Thymus (tissue), 11 donors: ENCODE results near the gene RFX3. TPM values are rescaled to one million over a fixed set of nuclear protein-coding genes. Genes with fewer than 3 reads are reported as not detected.

Source experiments
- DNase-seq, 9 donors: peaks; one replicate each; pipeline ENCODE4 v3.0.0-alpha.2; 2013; ENCODE audit warnings: low spot score in 9 of 9, low read depth in 6 of 9, missing footprints in 1 of 9
- H3K27ac ChIP-seq, 2 donors: one replicate each; pipeline ENCODE4 v1.5.1; 2013; ENCODE audit warnings: control low read depth in 1 of 2, low read depth in 1 of 2, low read length in 1 of 2, mild to moderate bottlenecking in 1 of 2, moderate library complexity in 1 of 2
- H3K27me3 ChIP-seq, 2 donors: one replicate each; pipeline ENCODE4 v1.5.1; 2013; ENCODE audit warnings: low read length in 1 of 2; ENCODE audit not compliant: control insufficient read depth in 2 of 2, insufficient read depth in 1 of 2
- H3K36me3 ChIP-seq, 2 donors: one replicate each; pipeline ENCODE4 v1.5.1; 2013; ENCODE audit warnings: low read length in 1 of 2, mild to moderate bottlenecking in 1 of 2, moderate library complexity in 1 of 2; ENCODE audit not compliant: control insufficient read depth in 2 of 2, insufficient read depth in 2 of 2
- H3K4me1 ChIP-seq, 2 donors: one replicate each; pipeline ENCODE4 v1.5.1; 2013; ENCODE audit warnings: low read length in 2 of 2; ENCODE audit not compliant: control insufficient read depth in 2 of 2, insufficient read depth in 2 of 2
- H3K4me3 ChIP-seq, 2 donors: one replicate each; pipeline ENCODE4 v1.5.1; 2013; ENCODE audit warnings: low read length in 2 of 2, control low read depth in 1 of 2, mild to moderate bottlenecking in 1 of 2
- H3K9me3 ChIP-seq, 2 donors: one replicate each; pipeline ENCODE4 v1.5.1; 2013; ENCODE audit warnings: low read length in 1 of 2, mild to moderate bottlenecking in 1 of 2; ENCODE audit not compliant: control insufficient read depth in 2 of 2, insufficient read depth in 1 of 2
- WGBS: extraction: QIAGEN DNeasy Blood & Tissue Kit; methylation state at CpG from one replicate; pipeline ENCODE4 v1.1.7; 2013; 5-methylcytosine and 5-hydroxymethylcytosine counted together
- polyA plus RNA-seq: library from polyadenylated mRNA; stranded (reverse); fragments of 200-250 nt; gene quantifications from one replicate; pipeline ENCODE4 v1.2.3, GENCODE V29; 2013
- total RNA-seq: library from RNA; stranded (reverse); fragments of 120-200 nt; gene quantifications from one replicate; pipeline ENCODE4 v1.2.4, GENCODE V29; 2013
- donor health status: healthy.

RFX3 gene
- total and polyA plus RNA-seq, 2 donors, result 5.1 to 7.8 TPM

DNA sequence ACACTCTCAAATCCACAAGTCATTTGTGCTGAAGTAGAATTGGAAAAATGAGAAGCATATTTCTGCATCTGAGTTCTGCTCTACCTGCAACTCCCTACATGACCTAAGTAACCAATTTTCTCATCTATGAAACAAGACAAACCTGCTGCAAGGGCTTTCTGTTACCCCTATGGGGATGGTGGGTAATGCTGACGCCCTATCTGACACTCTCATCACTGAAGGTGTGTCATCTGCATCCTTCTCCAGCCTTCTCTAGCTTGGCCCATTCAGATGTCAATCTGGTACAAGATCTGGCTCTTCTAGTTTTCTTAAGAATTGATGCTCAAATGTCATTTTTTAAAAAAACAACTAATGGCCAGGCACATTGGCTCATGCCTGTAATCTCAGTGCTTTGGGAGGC lies 73.8 kb downstream of the RFX3 start:
- no peaks in the 10 kb centered on the region for H3K27me3 ChIP-seq
- DNase-seq, result no peak
- WGBS, result 100% methylated on average over 1 of the region's 1 CpG

DNA sequence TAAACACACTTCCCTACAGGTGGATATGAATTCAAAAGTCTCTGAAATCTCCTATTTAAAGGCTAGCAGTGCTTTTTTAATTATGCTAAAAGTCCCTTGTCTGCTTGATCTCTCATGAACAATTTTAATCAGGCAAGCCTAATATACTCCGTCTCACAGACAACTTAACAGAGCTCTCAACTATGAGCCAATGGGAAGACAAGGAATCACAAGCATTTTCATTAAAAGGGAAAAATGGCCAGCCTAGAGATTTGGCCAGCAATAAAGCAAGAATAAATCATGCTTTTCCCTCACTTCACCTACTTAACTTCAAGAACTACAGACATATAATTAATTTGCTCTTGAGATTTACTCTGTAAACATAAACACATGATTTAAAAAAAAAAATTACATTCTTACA lies 78.0 kb downstream of the RFX3 start:
- WGBS, result 97% methylated on average over 1 of the region's 1 CpG

More for the DNA sequence above, 73.8 kb downstream of the RFX3 start:
- Histone ChIP-seq H3K4me1 (no peaks in the 10 kb centered on the region), H3K27ac (no peak overlapping the region), H3K36me3 (no peaks in the 10 kb centered on the region), H3K9me3 (no peaks in the 10 kb centered on the region), H3K4me3 (no peak overlapping the region)

GRCh38 chr9:3447143-3447542 lies 78.7 kb downstream of the RFX3 start:
- 93% methylated on average over 1 of the region's 1 CpG for WGBS
- Histone ChIP-seq H3K36me3 (no peaks in the 10 kb centered on the region), H3K9me3 (no peaks in the 10 kb centered on the region)

More for the DNA sequence above, 78.0 kb downstream of the RFX3 start:
- no peak for DNase-seq
- Histone ChIP-seq H3K9me3 (no peaks in the 10 kb centered on the region), H3K4me3 (no peak overlapping the region), H3K4me1 (no peaks in the 10 kb centered on the region), H3K27me3 (no peaks in the 10 kb centered on the region), H3K27ac (no peak overlapping the region), H3K36me3 (no peaks in the 10 kb centered on the region)

DNA sequence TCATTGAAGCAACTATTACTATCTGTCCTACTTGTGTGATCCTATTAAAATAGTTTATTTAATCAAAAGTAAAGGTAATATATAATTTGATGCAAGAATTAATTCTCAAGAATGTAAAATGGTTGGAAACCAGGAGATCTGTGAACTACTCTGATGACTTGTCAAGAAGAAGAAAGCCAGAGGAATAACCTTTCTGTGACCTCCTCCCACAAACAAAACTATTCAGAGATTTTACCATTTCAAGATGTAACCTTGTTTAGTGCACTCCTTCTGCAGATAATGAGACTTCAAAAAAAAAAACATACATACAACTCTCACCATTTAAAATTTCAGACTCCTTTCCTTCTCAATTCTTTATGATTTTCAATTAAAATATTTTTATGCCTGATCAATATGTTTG lies 79.5 kb downstream of the RFX3 start:
- no peaks in the 10 kb centered on the region for H3K9me3 ChIP-seq
- H3K4me1 ChIP-seq, result no peaks in the 10 kb centered on the region
- no peak for DNase-seq
- H3K4me3 ChIP-seq, result no peak overlapping the region
- H3K27me3 ChIP-seq, result no peaks in the 10 kb centered on the region
- no peaks in the 10 kb centered on the region for H3K36me3 ChIP-seq
- no peak overlapping the region for H3K27ac ChIP-seq

More at GRCh38 chr9:3447143-3447542, 78.7 kb downstream of the RFX3 start:
- no peaks in the 10 kb centered on the region for H3K27me3 ChIP-seq
- no peak overlapping the region for H3K4me3 ChIP-seq
- no peak for DNase-seq
- H3K4me1 ChIP-seq, result no peaks in the 10 kb centered on the region
- no peak overlapping the region for H3K27ac ChIP-seq

DNA sequence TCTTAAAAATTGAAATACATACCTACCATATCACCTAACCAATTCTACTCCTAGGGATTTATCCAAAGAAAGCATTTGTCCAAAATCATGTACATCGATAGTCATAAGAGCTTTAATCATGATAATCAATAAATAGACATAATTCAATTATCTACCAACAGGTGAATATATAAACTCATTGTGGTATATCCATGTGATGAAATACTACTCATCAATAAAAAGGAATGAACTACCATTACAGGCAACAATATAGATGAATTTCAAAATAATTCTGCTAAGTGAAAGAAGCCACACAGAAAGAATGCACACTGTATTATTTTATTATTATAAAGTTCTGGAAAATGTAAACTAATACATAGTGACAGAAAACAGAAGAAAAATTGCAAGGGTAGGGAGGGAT lies 81.8 kb downstream of the RFX3 start:
- no peak overlapping the region for H3K27ac ChIP-seq
- no peaks in the 10 kb centered on the region for H3K36me3 ChIP-seq
- H3K27me3 ChIP-seq, result no peaks in the 10 kb centered on the region
- H3K9me3 ChIP-seq, result no peaks in the 10 kb centered on the region
- DNase-seq, result no peak
- no peaks in the 10 kb centered on the region for H3K4me1 ChIP-seq
- 99% methylated on average over 1 of the region's 1 CpG for WGBS
- H3K4me3 ChIP-seq, result no peak overlapping the region

DNA sequence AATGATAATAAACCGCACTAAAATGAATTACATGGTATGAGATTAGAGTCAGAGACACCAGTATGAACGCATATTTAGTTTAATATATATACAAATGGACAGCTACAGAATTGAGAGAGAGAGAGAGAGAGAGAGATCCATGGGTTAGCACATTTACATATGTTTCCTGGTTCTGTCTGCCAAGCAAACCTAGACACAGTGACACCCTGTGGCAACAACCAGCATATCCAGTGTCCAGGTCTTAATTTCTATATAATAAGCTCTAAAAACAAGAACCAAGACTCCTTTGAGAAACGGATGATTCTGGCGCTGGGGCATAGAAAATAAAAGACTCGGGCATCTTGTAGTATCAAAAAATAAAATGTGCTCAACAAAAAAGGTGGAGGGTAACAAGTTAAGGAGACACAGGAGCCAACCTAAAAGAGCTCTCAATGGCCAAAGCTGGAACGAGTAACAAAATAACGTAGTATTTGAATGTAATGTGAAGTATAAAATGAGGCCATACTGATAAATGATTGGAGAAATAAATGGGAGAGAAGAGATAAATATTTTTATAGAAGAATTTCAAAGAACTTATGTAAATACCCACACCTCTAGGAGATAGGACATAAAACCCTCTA lies 84.5 kb downstream of the RFX3 start:
- Histone ChIP-seq H3K36me3 (no peaks in the 10 kb centered on the region), H3K27ac (no peak overlapping the region), H3K9me3 (no peaks in the 10 kb centered on the region), H3K4me1 (no peaks in the 10 kb centered on the region), H3K27me3 (no peaks in the 10 kb centered on the region), H3K4me3 (no peak overlapping the region)
- WGBS, result 78% methylated on average over 7 of the region's 7 CpGs
- DNase-seq, result peak in 8 of 9 donors; percentile 12 to 59 (median 22)

DNA sequence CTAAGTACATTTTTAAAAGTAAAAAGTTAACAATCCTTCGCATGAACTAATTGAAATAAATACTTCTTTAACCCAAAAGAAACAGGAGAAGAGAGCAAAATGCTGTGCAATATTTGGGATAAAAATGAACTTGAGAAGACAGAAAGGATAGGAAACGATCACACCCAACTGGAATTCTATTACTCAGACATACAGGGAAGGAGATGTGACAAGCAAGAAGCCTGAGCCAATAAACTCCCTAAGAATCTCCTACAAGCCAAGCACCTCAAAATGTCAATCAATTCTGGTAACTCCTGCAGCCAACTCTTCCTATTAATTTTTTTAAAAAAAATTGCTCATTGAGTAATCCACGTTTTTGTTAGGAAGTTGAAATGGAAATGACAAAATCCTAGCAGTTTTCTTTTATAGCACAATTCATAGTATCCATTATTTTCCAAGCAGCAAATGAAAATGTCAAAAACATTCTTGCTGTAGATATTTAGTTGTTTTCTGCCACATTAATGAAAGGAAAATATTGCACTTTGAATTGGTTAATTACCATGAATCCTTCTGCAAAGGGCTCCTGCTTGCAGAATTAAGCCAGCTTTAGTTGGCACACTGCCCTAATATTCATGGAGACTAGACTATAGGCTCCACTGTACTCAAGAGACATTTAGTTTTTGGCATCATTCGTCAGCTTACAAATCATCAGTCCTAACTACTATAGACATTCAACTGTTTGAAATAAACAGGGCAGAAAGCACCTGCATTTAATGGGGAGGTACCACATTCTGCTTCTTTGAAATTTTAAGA lies 89.0 kb downstream of the RFX3 start:
- DNase-seq, result no peak
- Histone ChIP-seq H3K27me3 (no peaks in the 10 kb centered on the region), H3K9me3 (no peaks in the 10 kb centered on the region), H3K4me1 (no peaks in the 10 kb centered on the region), H3K4me3 (no peak overlapping the region), H3K36me3 (no peaks in the 10 kb centered on the region), H3K27ac (no peak overlapping the region)
- WGBS, result 94% methylated on average over 4 of the region's 4 CpGs

- Histone ChIP-seq H3K27ac (no peak overlapping the region), H3K27me3 (no peaks in the 10 kb centered on the region), H3K4me1 (no peaks in the 10 kb centered on the region), H3K36me3 (no peaks in the 10 kb centered on the region), H3K4me3 (no peak overlapping the region), H3K9me3 (no peaks in the 10 kb centered on the region)
- DNase-seq, result no peak
- 99% methylated on average over 1 of the region's 1 CpG for WGBS
Measured at GRCh38 chr9:3435732-3436131, 90.1 kb downstream of the RFX3 start.

GRCh38 chr9:3434594-3434993 lies 91.2 kb downstream of the RFX3 start:
- WGBS, result 97% methylated on average over 1 of the region's 1 CpG
- Histone ChIP-seq H3K9me3 (no peaks in the 10 kb centered on the region), H3K4me3 (no peak overlapping the region), H3K27ac (no peak overlapping the region), H3K27me3 (no peaks in the 10 kb centered on the region), H3K4me1 (no peaks in the 10 kb centered on the region), H3K36me3 (no peaks in the 10 kb centered on the region)
- DNase-seq, result no peak
